ENCODE data around the gene SOX6. TPM values are rescaled to one million over a fixed set of nuclear protein-coding genes. Genes with fewer than 3 reads are reported as not detected.

The SOX6 gene
- total RNA-seq, 1 experiment from 2014 or later = 0.21 TPM

DNA sequence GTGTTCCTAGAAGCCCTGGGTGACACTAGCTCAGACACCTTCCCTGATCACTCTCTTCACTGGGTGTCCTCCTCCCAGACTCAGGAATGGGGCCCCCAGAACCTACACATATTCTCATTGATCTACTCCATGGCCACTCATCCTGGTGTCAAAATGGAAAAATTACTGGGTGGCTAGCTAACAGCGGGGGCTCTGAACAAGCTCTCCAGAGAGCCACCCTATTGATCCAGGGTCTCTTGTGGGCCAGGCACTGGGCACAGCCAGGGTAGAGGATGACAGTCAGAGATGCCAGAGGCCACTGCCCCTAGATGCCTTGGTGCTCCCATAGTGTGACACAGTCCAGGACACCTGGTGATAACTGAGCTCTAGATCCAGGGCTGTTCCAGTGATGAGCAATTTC, 393.1 kb downstream of the SOX6 start:
- no peaks in the 10 kb centered on the region for H3K9me3 ChIP-seq (ENCODE audit: control insufficient read depth, insufficient read depth, low read depth, low read length)
- H3K4me1 ChIP-seq (ENCODE audit: control insufficient read depth, insufficient read depth, low read length) = no peaks in the 10 kb centered on the region
- intact Hi-C loops (cut with micrococcal nuclease; ENCODE audit: unreplicated experiment) = no loop called here
- BruUV-seq (replicated peaks) = no TSS peak
- no peak overlapping the region for H3K4me3 ChIP-seq (ENCODE audit: low read depth in 2 of 2, low read length in 2 of 2)
- no peak for ATAC-seq
- no peaks in the 10 kb centered on the region for H3K27me3 ChIP-seq (ENCODE audit: control insufficient read depth, insufficient read depth, low read length)
- ChIA-PET POLR2A (no interaction called here), CTCF (no interaction called here)
- TF ChIP-seq, protein P1, sequence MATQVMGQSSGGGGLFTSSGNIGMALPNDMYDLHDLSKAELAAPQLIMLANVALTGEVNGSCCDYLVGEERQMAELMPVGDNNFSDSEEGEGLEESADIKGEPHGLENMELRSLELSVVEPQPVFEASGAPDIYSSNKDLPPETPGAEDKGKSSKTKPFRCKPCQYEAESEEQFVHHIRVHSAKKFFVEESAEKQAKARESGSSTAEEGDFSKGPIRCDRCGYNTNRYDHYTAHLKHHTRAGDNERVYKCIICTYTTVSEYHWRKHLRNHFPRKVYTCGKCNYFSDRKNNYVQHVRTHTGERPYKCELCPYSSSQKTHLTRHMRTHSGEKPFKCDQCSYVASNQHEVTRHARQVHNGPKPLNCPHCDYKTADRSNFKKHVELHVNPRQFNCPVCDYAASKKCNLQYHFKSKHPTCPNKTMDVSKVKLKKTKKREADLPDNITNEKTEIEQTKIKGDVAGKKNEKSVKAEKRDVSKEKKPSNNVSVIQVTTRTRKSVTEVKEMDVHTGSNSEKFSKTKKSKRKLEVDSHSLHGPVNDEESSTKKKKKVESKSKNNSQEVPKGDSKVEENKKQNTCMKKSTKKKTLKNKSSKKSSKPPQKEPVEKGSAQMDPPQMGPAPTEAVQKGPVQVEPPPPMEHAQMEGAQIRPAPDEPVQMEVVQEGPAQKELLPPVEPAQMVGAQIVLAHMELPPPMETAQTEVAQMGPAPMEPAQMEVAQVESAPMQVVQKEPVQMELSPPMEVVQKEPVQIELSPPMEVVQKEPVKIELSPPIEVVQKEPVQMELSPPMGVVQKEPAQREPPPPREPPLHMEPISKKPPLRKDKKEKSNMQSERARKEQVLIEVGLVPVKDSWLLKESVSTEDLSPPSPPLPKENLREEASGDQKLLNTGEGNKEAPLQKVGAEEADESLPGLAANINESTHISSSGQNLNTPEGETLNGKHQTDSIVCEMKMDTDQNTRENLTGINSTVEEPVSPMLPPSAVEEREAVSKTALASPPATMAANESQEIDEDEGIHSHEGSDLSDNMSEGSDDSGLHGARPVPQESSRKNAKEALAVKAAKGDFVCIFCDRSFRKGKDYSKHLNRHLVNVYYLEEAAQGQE (IDR thresholded peaks at IDR 0.05; ENCODE audit: insufficient read depth in 1 of 2, low read depth in 2 of 2, low read length in 1 of 2) = no peak
- no peak for TF ChIP-seq TCF7L2 (IDR thresholded peaks at IDR 0.05; ENCODE audit: low read depth, low read length)
- H3K36me3 ChIP-seq (ENCODE audit: control insufficient read depth, insufficient read depth, low read length) = no peaks in the 10 kb centered on the region
- H3K27ac ChIP-seq (ENCODE audit: low read length) = no peak overlapping the region
- in situ Hi-C loops (cut with HindIII; ENCODE audit: low pct_unique_long_range_greater_than_20kb, low sequenced_read_pairs) = no loop called here
- no peak for DNase-seq (ENCODE audit: low read depth, low spot score)

DNA sequence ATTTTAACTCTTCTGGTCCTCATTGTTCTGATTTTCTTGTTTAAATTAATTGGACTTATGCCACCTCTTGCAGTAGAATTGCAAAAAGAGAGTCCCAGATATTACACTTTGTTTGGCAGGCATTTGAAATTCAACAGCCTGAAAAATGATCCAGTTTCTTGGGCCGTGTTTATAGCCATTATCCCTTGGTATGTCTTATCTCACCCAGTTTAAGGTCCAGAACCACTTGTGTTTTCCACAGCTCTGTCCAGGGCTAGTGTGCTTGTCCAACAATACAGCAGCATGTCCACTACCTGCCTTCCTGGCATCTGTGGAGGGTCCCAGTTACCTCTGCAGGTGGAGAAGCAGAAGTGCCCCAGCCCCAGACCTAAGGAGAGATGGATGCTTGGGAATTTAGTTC, 397.4 kb downstream of the SOX6 start:
- Histone ChIP-seq H3K27ac (ENCODE audit: low read length) (no peak overlapping the region), H3K4me3 (ENCODE audit: low read depth in 2 of 2, low read length in 2 of 2) (no peak overlapping the region), H3K36me3 (ENCODE audit: control insufficient read depth, insufficient read depth, low read length) (no peaks in the 10 kb centered on the region), H3K27me3 (ENCODE audit: control insufficient read depth, insufficient read depth, low read length) (no peaks in the 10 kb centered on the region), H3K4me1 (ENCODE audit: control insufficient read depth, insufficient read depth, low read length) (no peaks in the 10 kb centered on the region), H3K9me3 (ENCODE audit: control insufficient read depth, insufficient read depth, low read depth, low read length) (no peaks in the 10 kb centered on the region)
- TF ChIP-seq SIN3A (IDR thresholded peaks at IDR 0.05; ENCODE audit: borderline replicate concordance, insufficient read depth, low read depth, low read length) = no peak
- TF ChIP-seq, protein P2, sequence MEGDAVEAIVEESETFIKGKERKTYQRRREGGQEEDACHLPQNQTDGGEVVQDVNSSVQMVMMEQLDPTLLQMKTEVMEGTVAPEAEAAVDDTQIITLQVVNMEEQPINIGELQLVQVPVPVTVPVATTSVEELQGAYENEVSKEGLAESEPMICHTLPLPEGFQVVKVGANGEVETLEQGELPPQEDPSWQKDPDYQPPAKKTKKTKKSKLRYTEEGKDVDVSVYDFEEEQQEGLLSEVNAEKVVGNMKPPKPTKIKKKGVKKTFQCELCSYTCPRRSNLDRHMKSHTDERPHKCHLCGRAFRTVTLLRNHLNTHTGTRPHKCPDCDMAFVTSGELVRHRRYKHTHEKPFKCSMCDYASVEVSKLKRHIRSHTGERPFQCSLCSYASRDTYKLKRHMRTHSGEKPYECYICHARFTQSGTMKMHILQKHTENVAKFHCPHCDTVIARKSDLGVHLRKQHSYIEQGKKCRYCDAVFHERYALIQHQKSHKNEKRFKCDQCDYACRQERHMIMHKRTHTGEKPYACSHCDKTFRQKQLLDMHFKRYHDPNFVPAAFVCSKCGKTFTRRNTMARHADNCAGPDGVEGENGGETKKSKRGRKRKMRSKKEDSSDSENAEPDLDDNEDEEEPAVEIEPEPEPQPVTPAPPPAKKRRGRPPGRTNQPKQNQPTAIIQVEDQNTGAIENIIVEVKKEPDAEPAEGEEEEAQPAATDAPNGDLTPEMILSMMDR (IDR thresholded peaks at IDR 0.05) = no peak
- TF ChIP-seq, protein P1 (IDR thresholded peaks at IDR 0.05; ENCODE audit: insufficient read depth in 1 of 2, low read depth in 2 of 2, low read length in 1 of 2) = no peak
- no peak for DNase-seq (ENCODE audit: low read depth, low spot score)
- ATAC-seq = no peak
- ChIA-PET POLR2A (no interaction called here), CTCF (no interaction called here)
- BruUV-seq (replicated peaks) = no TSS peak
- in situ Hi-C loops (cut with HindIII; ENCODE audit: low pct_unique_long_range_greater_than_20kb, low sequenced_read_pairs) (no loop called here), intact Hi-C loops (cut with micrococcal nuclease; ENCODE audit: unreplicated experiment) (no loop called here)
